Hepatocyte (in vitro differentiated cells): ENCODE data around the gene CDC20. TPM values are rescaled to one million over a fixed set of nuclear protein-coding genes. Genes with fewer than 3 reads are reported as not detected.

Source experiments
- DNase-seq: peaks from one replicate; pipeline ENCODE4 v3.0.0-alpha.2; 2016; ENCODE audit warnings: low spot score
- H2AFZ ChIP-seq: fragments of 200-600 bp; sonication (generic); 2 replicates; pipeline ENCODE4 v1.6.0; 2016; ENCODE audit warnings: antibody characterized with exemption, mild to moderate bottlenecking
- H3K27ac ChIP-seq: fragments of 200-600 bp; sonication (generic); 2 replicates; pipeline ENCODE4 v1.5.1; 2016; ENCODE audit warnings: mild to moderate bottlenecking
- H3K27me3 ChIP-seq: fragments of 200-600 bp; sonication (generic); 2 replicates; pipeline ENCODE4 v1.6.1; 2016
- H3K36me3 ChIP-seq: fragments of 200-600 bp; sonication (generic); replicated peaks from 2 replicates; pipeline ENCODE4 v1.5.1; 2016; ENCODE audit warnings: low read depth; ENCODE audit not compliant: insufficient read depth
- H3K4me1 ChIP-seq: fragments of 200-600 bp; sonication (generic); 2 replicates; pipeline ENCODE4 v1.5.1; 2016; ENCODE audit warnings: mild to moderate bottlenecking, moderate library complexity; ENCODE audit not compliant: insufficient read depth
- H3K4me2 ChIP-seq: fragments of 200-600 bp; sonication (generic); 2 replicates; pipeline ENCODE4 v1.6.0; 2016
- H3K4me3 ChIP-seq: fragments of 200-600 bp; sonication (generic); 2 replicates; pipeline ENCODE4 v1.5.1; 2016; ENCODE audit warnings: mild to moderate bottlenecking
- H3K79me2 ChIP-seq: fragments of 200-600 bp; sonication (generic); 2 replicates; pipeline ENCODE4 v1.6.0; 2017; ENCODE audit warnings: mild to moderate bottlenecking
- H3K9me2 ChIP-seq: fragments of 200-600 bp; sonication (generic); replicated peaks from 2 replicates; pipeline ENCODE4 v1.6.0; 2017; ENCODE audit warnings: mild to moderate bottlenecking; ENCODE audit not compliant: insufficient read depth
- H3K9me3 ChIP-seq: fragments of 200-600 bp; sonication (generic); 2 replicates; pipeline ENCODE4 v1.5.1; 2016; ENCODE audit warnings: low read depth, mild to moderate bottlenecking
- H4K20me1 ChIP-seq: fragments of 200-600 bp; sonication (generic); 2 replicates; pipeline ENCODE4 v1.6.0; 2016; ENCODE audit warnings: mild to moderate bottlenecking; ENCODE audit not compliant: insufficient read depth, poor library complexity, severe bottlenecking
- EZH2 ChIP-seq: fragments of 200-600 bp; sonication (generic); IDR thresholded peaks from 2 replicates; pipeline ENCODE4 v1.6.1; 2016; ENCODE audit warnings: antibody characterized with exemption, mild to moderate bottlenecking, borderline replicate concordance
- EZH2phosphoT487 ChIP-seq: fragments of 200-600 bp; sonication (generic); IDR thresholded peaks from one replicate; pipeline ENCODE4 v1.6.1; 2018; ENCODE audit warnings: antibody characterized with exemption, mild to moderate bottlenecking, low read depth, moderate library complexity; ENCODE audit not compliant: unreplicated experiment, severe bottlenecking
- WGBS: methylation state at CpG from one replicate; pipeline ENCODE4 v1.1.6; 2016; ENCODE audit warnings: low lambda C conversion rate; ENCODE audit errors: missing lambda C conversion rate; 5-methylcytosine and 5-hydroxymethylcytosine counted together
- polyA plus RNA-seq: library from polyadenylated mRNA; unstranded; fragments of >200 nt; fragmentation: Nextera tagmentation; extraction: Ambion mirVana; gene quantifications from 2 replicates; pipeline ENCODE4 v1.2.1, GENCODE V29; 2016
- total RNA-seq: library from RNA; depleted of rRNA; stranded (reverse); fragments of >200 nt; gene quantifications from 2 replicates; pipeline ENCODE4 v1.2.3, GENCODE V29; 2014
- TF ChIP-seq, protein P1 (sequence below): fragments of 200-600 bp; sonication (generic); IDR thresholded peaks from 2 replicates; pipeline ENCODE4 v1.5.1; 2016; ENCODE audit warnings: antibody characterized with exemption, mild to moderate bottlenecking; ENCODE audit not compliant: poor library complexity

The CDC20 gene
- total and polyA plus RNA-seq, 2 experiments from 2014 or later: 13.6 to 19.7 TPM

DNA sequence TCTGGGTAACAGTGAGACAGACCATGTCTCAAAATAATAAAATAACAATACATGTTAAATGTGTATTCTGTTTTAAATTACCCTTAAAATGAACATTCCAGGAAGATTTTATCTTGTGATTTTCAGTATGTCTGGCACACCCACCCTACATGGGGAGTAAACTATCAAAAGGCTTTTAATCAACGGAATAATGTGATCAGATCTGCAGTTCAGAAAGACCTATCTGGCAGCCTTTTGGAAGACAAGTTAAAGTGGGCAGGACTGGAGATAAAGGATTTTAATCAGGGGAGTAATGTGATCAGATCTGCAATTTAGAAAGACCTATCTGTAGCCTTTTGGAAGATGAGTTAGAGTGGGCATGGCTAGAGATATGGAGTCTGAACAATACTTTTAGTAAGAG lies 20.7 kb downstream of the CDC20 start:
- TF ChIP-seq, protein P1, sequence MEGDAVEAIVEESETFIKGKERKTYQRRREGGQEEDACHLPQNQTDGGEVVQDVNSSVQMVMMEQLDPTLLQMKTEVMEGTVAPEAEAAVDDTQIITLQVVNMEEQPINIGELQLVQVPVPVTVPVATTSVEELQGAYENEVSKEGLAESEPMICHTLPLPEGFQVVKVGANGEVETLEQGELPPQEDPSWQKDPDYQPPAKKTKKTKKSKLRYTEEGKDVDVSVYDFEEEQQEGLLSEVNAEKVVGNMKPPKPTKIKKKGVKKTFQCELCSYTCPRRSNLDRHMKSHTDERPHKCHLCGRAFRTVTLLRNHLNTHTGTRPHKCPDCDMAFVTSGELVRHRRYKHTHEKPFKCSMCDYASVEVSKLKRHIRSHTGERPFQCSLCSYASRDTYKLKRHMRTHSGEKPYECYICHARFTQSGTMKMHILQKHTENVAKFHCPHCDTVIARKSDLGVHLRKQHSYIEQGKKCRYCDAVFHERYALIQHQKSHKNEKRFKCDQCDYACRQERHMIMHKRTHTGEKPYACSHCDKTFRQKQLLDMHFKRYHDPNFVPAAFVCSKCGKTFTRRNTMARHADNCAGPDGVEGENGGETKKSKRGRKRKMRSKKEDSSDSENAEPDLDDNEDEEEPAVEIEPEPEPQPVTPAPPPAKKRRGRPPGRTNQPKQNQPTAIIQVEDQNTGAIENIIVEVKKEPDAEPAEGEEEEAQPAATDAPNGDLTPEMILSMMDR: no peak
- TF ChIP-seq EZH2: no peak
- TF ChIP-seq EZH2phosphoT487: no peak
- Histone ChIP-seq H3K27me3 (no peaks in the 10 kb centered on the region), H3K9me3 (no peaks in the 10 kb centered on the region), H3K4me1 (no peaks in the 10 kb centered on the region), H4K20me1 (no peaks in the 10 kb centered on the region), H3K9me2 (no peaks in the 10 kb centered on the region), H3K79me2 (no peaks in the 10 kb centered on the region), H3K4me2 (no peak overlapping the region), H3K4me3 (no peak overlapping the region), H3K36me3 (no peaks in the 10 kb centered on the region), H2AFZ (no peak overlapping the region), H3K27ac (no peak overlapping the region)
- WGBS: 93% methylated on average over 1 of the region's 1 CpG
- no peak for DNase-seq

DNA sequence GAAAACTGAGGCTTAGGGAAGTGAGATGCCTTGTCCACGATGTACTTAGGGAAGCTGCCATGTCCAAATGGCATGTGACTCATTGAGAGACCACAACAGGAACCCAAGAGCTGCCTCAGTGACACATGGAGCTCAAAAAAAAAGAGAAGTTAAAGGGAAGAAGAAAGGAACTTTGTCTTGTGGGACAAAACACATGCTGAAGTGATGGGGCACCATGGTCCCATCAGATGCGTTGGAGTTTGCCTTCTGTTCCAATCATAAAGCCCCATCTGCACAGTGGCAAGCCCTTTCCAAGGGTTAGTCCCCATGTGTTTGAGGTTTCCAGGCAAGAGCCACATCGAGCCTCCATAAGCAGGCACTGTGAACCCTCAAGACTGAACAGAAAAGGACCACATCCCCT lies 22.8 kb downstream of the CDC20 start:
- Histone ChIP-seq H3K27ac (no peak overlapping the region), H3K79me2 (no peaks in the 10 kb centered on the region), H3K4me3 (no peak overlapping the region), H2AFZ (no peak overlapping the region), H3K9me2 (no peaks in the 10 kb centered on the region), H4K20me1 (no peaks in the 10 kb centered on the region), H3K4me2 (no peak overlapping the region), H3K36me3 (peaks cover 10% of the 10 kb centered on the region), H3K4me1 (no peaks in the 10 kb centered on the region), H3K27me3 (no peaks in the 10 kb centered on the region), H3K9me3 (no peaks in the 10 kb centered on the region)
- DNase-seq: no peak
- no peak for TF ChIP-seq EZH2phosphoT487
- TF ChIP-seq EZH2: no peak
- TF ChIP-seq, protein P1: no peak
- WGBS: 91% methylated on average over 3 of the region's 3 CpGs

DNA sequence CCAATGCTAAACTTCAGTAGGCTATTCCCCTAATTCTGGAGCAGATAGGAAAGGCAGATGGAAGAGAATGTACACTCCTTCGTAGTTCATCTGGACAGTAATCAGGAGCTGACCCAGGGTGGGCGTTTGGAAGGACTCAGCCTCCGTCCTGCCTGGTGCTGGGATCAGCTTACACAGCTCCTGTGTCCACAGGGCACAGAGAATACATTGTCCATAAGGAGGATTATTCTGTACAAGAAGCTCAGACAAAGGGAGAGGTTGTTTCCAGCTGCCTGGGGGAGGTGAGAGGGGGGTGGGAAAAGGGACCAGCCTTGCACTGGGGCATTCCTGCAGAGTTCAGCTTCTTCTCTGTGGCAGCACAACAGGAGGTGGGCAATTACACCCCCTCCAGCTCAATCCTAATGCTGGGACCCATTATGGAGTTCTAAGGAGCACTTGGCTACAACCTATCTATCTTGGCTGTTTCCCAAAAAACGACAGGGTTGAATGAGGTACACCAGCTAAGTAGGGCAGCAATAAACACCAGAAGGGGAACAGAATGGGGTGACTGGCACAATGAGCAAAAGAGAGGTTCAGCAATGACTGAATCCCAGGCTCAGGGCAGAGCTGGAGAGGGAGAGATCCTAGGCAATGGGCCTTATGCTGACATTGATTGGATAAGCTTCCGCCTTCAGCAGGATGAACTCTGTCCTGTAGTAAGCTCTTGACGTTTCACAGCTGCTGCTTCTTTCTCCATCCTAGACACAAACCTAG lies 23.4 kb downstream of the CDC20 start:
- Histone ChIP-seq H2AFZ (no peak overlapping the region), H4K20me1 (no peaks in the 10 kb centered on the region), H3K27me3 (no peaks in the 10 kb centered on the region), H3K27ac (no peak overlapping the region), H3K9me2 (no peaks in the 10 kb centered on the region), H3K36me3 (peaks cover 10% of the 10 kb centered on the region), H3K4me2 (no peak overlapping the region), H3K9me3 (no peaks in the 10 kb centered on the region), H3K79me2 (peaks cover 3% of the 10 kb centered on the region), H3K4me1 (no peaks in the 10 kb centered on the region), H3K4me3 (no peak overlapping the region)
- WGBS: 79% methylated on average over 6 of the region's 6 CpGs
- no peak for DNase-seq
- TF ChIP-seq, protein P1: no peak
- no peak for TF ChIP-seq EZH2
